ENCODE measurements around the gene C11orf97. TPM values are rescaled to one million over a fixed set of nuclear protein-coding genes. Genes with fewer than 3 reads are reported as not detected.

The C11orf97 gene
- total RNA-seq, 1 donor from 2014 or later = 2.5 TPM

DNA sequence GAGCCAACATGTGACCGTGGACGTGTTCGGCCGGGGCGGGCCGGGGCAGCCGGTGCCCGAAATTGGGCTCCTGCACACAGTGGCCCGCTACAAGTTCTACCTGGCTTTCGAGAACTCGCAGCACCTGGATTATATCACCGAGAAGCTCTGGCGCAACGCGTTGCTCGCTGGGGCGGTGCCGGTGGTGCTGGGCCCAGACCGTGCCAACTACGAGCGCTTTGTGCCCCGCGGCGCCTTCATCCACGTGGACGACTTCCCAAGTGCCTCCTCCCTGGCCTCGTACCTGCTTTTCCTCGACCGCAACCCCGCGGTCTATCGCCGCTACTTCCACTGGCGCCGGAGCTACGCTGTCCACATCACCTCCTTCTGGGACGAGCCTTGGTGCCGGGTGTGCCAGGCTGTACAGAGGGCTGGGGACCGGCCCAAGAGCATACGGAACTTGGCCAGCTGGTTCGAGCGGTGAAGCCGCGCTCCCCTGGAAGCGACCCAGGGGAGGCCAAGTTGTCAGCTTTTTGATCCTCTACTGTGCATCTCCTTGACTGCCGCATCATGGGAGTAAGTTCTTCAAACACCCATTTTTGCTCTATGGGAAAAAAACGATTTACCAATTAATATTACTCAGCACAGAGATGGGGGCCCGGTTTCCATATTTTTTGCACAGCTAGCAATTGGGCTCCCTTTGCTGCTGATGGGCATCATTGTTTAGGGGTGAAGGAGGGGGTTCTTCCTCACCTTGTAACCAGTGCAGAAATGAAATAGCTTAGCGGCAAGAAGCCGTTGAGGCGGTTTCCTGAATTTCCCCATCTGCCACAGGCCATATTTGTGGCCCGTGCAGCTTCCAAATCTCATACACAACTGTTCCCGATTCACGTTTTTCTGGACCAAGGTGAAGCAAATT is 33.3 kb downstream of the C11orf97 start:
- Histone ChIP-seq H3K27ac (peak overlapping the region; percentile 100), H3K36me3 (no peaks in the 10 kb centered on the region), H3K9me3 (no peaks in the 10 kb centered on the region), H3K4me1 (peaks cover 39% of the 10 kb centered on the region), H3K4me3 (peak overlapping the region; percentile 73), H3K27me3 (ENCODE audit: low read depth) (no peaks in the 10 kb centered on the region)
- DNase-seq = peak; percentile 63
- TF ChIP-seq, protein P1, sequence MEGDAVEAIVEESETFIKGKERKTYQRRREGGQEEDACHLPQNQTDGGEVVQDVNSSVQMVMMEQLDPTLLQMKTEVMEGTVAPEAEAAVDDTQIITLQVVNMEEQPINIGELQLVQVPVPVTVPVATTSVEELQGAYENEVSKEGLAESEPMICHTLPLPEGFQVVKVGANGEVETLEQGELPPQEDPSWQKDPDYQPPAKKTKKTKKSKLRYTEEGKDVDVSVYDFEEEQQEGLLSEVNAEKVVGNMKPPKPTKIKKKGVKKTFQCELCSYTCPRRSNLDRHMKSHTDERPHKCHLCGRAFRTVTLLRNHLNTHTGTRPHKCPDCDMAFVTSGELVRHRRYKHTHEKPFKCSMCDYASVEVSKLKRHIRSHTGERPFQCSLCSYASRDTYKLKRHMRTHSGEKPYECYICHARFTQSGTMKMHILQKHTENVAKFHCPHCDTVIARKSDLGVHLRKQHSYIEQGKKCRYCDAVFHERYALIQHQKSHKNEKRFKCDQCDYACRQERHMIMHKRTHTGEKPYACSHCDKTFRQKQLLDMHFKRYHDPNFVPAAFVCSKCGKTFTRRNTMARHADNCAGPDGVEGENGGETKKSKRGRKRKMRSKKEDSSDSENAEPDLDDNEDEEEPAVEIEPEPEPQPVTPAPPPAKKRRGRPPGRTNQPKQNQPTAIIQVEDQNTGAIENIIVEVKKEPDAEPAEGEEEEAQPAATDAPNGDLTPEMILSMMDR (IDR thresholded peaks at IDR 0.05) = no peak
- intact Hi-C loops (cut with DNase I) = no loop called here
- no peak for ATAC-seq

DNA sequence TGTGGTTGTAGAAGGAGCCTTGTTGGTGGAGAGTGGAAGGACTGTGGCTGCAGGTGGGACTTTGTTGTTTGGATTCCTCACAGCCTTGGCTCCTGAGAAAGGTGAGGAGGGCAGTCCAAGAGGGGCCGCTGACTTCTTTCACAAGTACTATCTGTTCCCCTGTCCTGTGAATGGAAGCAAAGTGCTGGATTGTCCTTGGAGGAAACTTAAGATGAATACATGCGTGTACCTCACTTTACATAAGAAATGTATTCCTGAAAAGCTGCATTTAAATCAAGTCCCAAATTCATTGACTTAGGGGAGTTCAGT is 33.9 kb downstream of the C11orf97 start:
- Histone ChIP-seq H3K36me3 (no peaks in the 10 kb centered on the region), H3K27me3 (ENCODE audit: low read depth) (no peaks in the 10 kb centered on the region), H3K9me3 (no peaks in the 10 kb centered on the region), H3K4me3 (peak overlapping the region; percentile 73), H3K27ac (no peak overlapping the region), H3K4me1 (peaks cover 39% of the 10 kb centered on the region)
- DNase-seq = no peak
- ATAC-seq = no peak
- intact Hi-C loops (cut with DNase I) = no loop called here
- TF ChIP-seq, protein P1 (IDR thresholded peaks at IDR 0.05) = no peak

DNA sequence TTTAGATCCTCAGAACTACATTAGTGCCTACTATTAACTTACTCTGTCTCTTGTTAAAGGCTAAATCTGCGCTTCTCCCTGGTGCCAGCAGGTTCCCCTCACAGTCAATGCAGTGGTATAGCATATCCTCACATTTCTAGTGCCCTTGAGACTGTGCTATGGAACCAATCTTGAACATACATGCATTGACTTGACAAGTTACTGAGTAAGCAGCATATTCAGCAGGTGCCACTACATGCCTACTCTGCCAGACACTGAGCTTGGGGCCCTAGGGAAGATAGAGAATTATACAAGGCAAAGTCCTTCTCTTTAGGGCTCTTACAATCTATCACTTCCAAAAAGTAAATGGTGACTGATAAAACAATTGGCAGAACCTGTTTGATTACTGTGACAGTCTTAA is 34.6 kb downstream of the C11orf97 start:
- Histone ChIP-seq H3K27ac (no peak overlapping the region), H3K27me3 (ENCODE audit: low read depth) (no peaks in the 10 kb centered on the region), H3K4me1 (peaks cover 39% of the 10 kb centered on the region), H3K36me3 (no peaks in the 10 kb centered on the region), H3K9me3 (no peaks in the 10 kb centered on the region), H3K4me3 (peak overlapping the region; percentile 4)
- no peak for ATAC-seq
- TF ChIP-seq, protein P1 (IDR thresholded peaks at IDR 0.05) = no peak
- DNase-seq = no peak
- intact Hi-C loops (cut with DNase I) = no loop called here

DNA sequence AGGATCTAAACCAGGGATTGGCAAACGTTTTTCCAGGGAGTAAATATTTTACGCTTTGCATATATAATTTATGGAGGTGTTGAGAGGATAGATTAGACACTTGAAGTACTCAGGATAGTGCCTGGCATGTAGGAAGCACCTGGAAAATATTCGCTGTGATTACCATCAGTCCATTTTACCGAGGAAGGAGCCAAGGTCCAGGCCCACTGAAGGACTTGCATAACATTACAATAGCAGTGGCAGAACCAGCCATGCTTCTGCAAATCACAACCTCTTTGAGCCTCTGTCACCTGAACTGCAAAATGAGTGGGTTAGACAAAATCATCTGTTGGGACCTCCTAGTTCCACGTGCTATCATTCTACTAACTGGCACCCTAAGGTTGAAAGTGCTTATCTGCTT is 36.9 kb downstream of the C11orf97 start:
- ATAC-seq = no peak
- peaks cover 32% of the 10 kb centered on the region for H3K4me1 ChIP-seq
- H3K27ac ChIP-seq = no peak overlapping the region
- no peaks in the 10 kb centered on the region for H3K9me3 ChIP-seq
- intact Hi-C loops (cut with DNase I) = no loop called here
- TF ChIP-seq, protein P1 (IDR thresholded peaks at IDR 0.05) = no peak
- no peaks in the 10 kb centered on the region for H3K27me3 ChIP-seq (ENCODE audit: low read depth)
- no peak for DNase-seq
- no peak overlapping the region for H3K4me3 ChIP-seq
- no peaks in the 10 kb centered on the region for H3K36me3 ChIP-seq

DNA sequence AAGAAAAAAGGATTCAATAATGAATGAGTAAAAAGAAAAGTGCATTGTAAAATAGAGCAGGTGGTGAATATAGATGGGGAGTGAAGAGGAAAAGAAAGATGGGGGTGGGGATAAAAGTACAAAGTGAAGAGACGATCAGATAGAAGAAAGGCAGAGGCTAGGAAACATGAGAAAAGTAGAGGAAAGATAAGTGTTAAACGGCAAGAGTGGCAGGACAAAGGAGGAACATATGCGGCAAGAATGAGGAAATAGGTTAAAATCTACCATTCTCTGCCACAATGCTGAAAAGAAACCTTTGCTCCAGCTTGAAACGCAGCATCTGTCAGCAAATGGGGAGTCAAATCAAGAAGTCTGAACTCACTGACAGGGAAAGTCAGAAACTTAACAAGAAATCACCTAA is 38.3 kb downstream of the C11orf97 start:
- no peak overlapping the region for H3K27ac ChIP-seq
- DNase-seq = no peak
- TF ChIP-seq, protein P1 (IDR thresholded peaks at IDR 0.05) = no peak
- peaks cover 23% of the 10 kb centered on the region for H3K4me1 ChIP-seq
- ATAC-seq = no peak
- H3K4me3 ChIP-seq = no peak overlapping the region
- intact Hi-C loops (cut with DNase I) = no loop called here
- H3K27me3 ChIP-seq (ENCODE audit: low read depth) = no peaks in the 10 kb centered on the region
- no peaks in the 10 kb centered on the region for H3K36me3 ChIP-seq
- H3K9me3 ChIP-seq = no peaks in the 10 kb centered on the region
